ENCODE measurements around the gene KCNJ16. TPM values are rescaled to one million over a fixed set of nuclear protein-coding genes. Genes with fewer than 3 reads are reported as not detected.

Gene KCNJ16
- total and polyA plus RNA-seq, 3 experiments from 2014 or later: not detected

DNA sequence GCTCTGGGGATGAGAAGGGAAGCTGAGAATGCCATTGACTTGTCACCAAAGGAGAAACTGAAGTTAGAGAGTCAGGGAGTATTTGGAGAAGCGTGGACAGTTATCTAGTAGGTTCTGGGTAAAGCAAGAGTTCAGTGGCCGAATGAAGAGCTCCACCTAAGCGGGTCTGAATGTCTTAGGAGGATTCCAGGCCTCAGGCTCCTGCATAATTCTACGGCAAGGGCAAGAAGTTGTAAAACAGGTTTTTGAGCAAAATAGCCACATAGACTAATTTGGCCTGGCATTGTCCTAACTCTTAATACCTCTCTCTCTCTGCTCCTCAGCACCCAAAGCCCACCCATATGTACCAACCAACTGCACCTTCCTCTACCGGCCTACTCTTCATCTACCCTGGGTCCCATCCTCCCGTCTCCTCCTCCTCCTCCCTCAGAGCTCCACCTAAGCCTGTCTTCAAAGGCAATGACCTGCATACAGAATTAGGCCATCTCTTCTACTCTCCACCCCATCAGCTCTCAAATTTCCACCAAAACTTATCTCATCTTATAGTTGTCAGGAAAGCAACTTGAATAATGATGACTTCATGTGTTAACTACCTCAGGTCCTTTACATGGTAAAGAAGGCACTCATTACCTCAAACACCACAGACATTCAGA is 52.3 kb downstream of the KCNJ16 start:
- Mint-ChIP-seq H3K4me3 (no peak overlapping the region), H3K4me1 (no peaks in the 10 kb centered on the region), H3K27ac (no peak overlapping the region), H3K9me3 (peaks cover 0 to 2% (median 0%) of the 10 kb centered on the region in 5 donors), H3K27me3 (peaks cover 2 to 5% of the 10 kb centered on the region in 2 donors), H3K36me3 (no peaks in the 10 kb centered on the region)
- DNase-seq: no peak
- POLR2A ChIA-PET: no interaction called here
- Histone ChIP-seq H3K9me3 (ENCODE audit: low read length) (no peaks in the 10 kb centered on the region), H3K4me1 (ENCODE audit: insufficient read depth, low read length) (no peaks in the 10 kb centered on the region), H3K36me3 (ENCODE audit: insufficient read depth, low read length) (no peaks in the 10 kb centered on the region), H3K27me3 (ENCODE audit: insufficient read depth, low read length, poor library complexity, severe bottlenecking) (no peaks in the 10 kb centered on the region), H3K4me3 (ENCODE audit: low read length) (no peak overlapping the region), H3K27ac (ENCODE audit: low read depth, low read length) (no peak overlapping the region)
- CTCF ChIA-PET: no interaction called here

DNA sequence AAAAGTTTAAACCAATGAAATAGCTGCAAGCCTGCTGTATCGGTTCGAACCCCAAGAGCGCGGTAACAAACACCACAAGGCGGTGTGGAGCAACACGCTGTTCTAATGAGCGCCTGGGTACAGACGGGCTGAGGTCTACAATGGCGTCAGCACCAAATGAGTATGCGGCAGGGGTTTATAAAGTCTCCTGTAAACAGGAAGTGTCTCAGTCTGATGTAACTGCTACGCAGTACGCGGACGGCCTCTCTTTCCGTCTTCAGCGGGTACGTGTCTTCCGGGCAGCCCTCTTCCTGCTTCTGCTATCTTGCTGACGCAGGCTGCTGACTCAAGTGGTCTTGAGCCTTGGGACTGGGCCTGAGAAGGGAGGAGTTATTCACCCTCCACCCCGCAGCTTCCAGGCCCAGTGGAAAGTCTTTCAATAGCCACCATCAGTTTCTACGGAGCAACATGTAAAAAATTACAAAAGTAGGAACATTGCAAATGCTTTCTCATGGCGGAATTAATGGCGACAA is 53.8 kb downstream of the KCNJ16 start:
- DNase-seq: no peak
- no peaks in the 10 kb centered on the region for H3K4me1 ChIP-seq (ENCODE audit: insufficient read depth, low read length)
- ChIA-PET CTCF (no interaction called here), POLR2A (no interaction called here)
- no peaks in the 10 kb centered on the region for H3K27me3 ChIP-seq (ENCODE audit: insufficient read depth, low read length, poor library complexity, severe bottlenecking)
- no peaks in the 10 kb centered on the region for H3K36me3 ChIP-seq (ENCODE audit: insufficient read depth, low read length)
- Mint-ChIP-seq H3K4me3 (no peak overlapping the region), H3K9me3 (peaks cover 0 to 2% (median 0%) of the 10 kb centered on the region in 5 donors), H3K27me3 (peaks cover 0 to 3% of the 10 kb centered on the region in 2 donors), H3K4me1 (no peaks in the 10 kb centered on the region), H3K27ac (no peak overlapping the region), H3K36me3 (no peaks in the 10 kb centered on the region)
- H3K27ac ChIP-seq (ENCODE audit: low read depth, low read length): no peak overlapping the region
- no peaks in the 10 kb centered on the region for H3K9me3 ChIP-seq (ENCODE audit: low read length)
- H3K4me3 ChIP-seq (ENCODE audit: low read length): no peak overlapping the region

GRCh38 chr17:70130289-70130688 is 55.3 kb downstream of the KCNJ16 start:
- Mint-ChIP-seq H3K4me1 (no peaks in the 10 kb centered on the region), H3K36me3 (no peaks in the 10 kb centered on the region), H3K9me3 (peaks cover 0 to 2% (median 0%) of the 10 kb centered on the region in 5 donors), H3K27ac (no peak overlapping the region), H3K27me3 (peaks cover 0 to 3% of the 10 kb centered on the region in 2 donors), H3K4me3 (no peak overlapping the region)
- ChIA-PET CTCF (interaction anchor here (0.9 kb wide), 1 partner anchor 9 kb away, joined by 3 read pairs; no protein-coding TSS in a partner anchor), POLR2A (no interaction called here)
- H3K4me1 ChIP-seq (ENCODE audit: insufficient read depth, low read length): no peaks in the 10 kb centered on the region
- DNase-seq: no peak
- no peaks in the 10 kb centered on the region for H3K27me3 ChIP-seq (ENCODE audit: insufficient read depth, low read length, poor library complexity, severe bottlenecking)
- no peak overlapping the region for H3K4me3 ChIP-seq (ENCODE audit: low read length)
- H3K9me3 ChIP-seq (ENCODE audit: low read length): no peaks in the 10 kb centered on the region
- H3K27ac ChIP-seq (ENCODE audit: low read depth, low read length): no peak overlapping the region
- no peaks in the 10 kb centered on the region for H3K36me3 ChIP-seq (ENCODE audit: insufficient read depth, low read length)

GRCh38 chr17:70132505-70132904 is 57.5 kb downstream of the KCNJ16 start:
- H3K4me3 ChIP-seq (ENCODE audit: low read length): no peak overlapping the region
- POLR2A ChIA-PET: no interaction called here
- no peaks in the 10 kb centered on the region for H3K9me3 Mint-ChIP-seq
- H3K4me1 ChIP-seq (ENCODE audit: insufficient read depth, low read length): no peaks in the 10 kb centered on the region
- H3K4me1 Mint-ChIP-seq: peaks cover 6 to 9% (median 6%) of the 10 kb centered on the region in 3 donors
- CTCF ChIA-PET: no interaction called here
- no peaks in the 10 kb centered on the region for H3K36me3 Mint-ChIP-seq
- no peak overlapping the region for H3K27ac ChIP-seq (ENCODE audit: low read depth, low read length)
- peaks cover 0 to 3% of the 10 kb centered on the region in 2 donors for H3K27me3 Mint-ChIP-seq
- H3K27me3 ChIP-seq (ENCODE audit: insufficient read depth, low read length, poor library complexity, severe bottlenecking): no peaks in the 10 kb centered on the region
- no peaks in the 10 kb centered on the region for H3K9me3 ChIP-seq (ENCODE audit: low read length)
- no peak overlapping the region for H3K4me3 Mint-ChIP-seq
- no peak for DNase-seq
- H3K36me3 ChIP-seq (ENCODE audit: insufficient read depth, low read length): no peaks in the 10 kb centered on the region
- H3K27ac Mint-ChIP-seq: no peak overlapping the region

- CTCF ChIA-PET: no interaction called here
- no peak overlapping the region for H3K27ac ChIP-seq (ENCODE audit: low read depth, low read length)
- H3K4me3 ChIP-seq (ENCODE audit: low read length): no peak overlapping the region
- no peaks in the 10 kb centered on the region for H3K9me3 Mint-ChIP-seq
- H3K4me3 Mint-ChIP-seq: no peak overlapping the region
- H3K36me3 ChIP-seq (ENCODE audit: insufficient read depth, low read length): no peaks in the 10 kb centered on the region
- H3K4me1 Mint-ChIP-seq: peaks cover 6 to 18% (median 16%) of the 10 kb centered on the region in 3 donors
- H3K9me3 ChIP-seq (ENCODE audit: low read length): no peaks in the 10 kb centered on the region
- POLR2A ChIA-PET: no interaction called here
- H3K27me3 ChIP-seq (ENCODE audit: insufficient read depth, low read length, poor library complexity, severe bottlenecking): no peaks in the 10 kb centered on the region
- H3K27me3 Mint-ChIP-seq: peaks cover 0 to 3% of the 10 kb centered on the region in 2 donors
- H3K36me3 Mint-ChIP-seq: no peaks in the 10 kb centered on the region
- H3K4me1 ChIP-seq (ENCODE audit: insufficient read depth, low read length): no peaks in the 10 kb centered on the region
- no peak for DNase-seq
- no peak overlapping the region for H3K27ac Mint-ChIP-seq
Measured at GRCh38 chr17:70134042-70134441, 59.0 kb downstream of the KCNJ16 start.

DNA sequence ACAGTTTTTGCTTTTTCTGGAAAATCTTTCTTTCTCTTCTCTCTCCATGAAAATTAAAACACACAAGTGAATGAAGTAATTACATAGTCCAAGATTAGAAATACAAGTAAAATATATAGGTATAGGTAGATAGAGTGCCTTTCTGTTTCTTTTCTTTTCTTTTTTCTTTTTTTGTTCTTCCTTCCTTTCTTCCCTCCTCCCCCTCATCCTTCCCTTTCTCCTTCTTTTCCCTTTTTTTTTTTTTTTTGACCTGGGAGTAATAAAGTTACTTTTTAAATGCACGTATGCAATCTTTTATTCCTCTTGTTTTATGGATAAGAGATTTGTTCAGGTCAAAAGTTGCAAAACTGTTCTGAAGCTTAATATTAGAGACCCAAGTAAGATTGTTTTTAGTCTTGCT is 59.8 kb downstream of the KCNJ16 start:
- no peak for DNase-seq
- H3K27me3 Mint-ChIP-seq: peaks cover 0 to 3% of the 10 kb centered on the region in 2 donors
- ChIA-PET POLR2A (no interaction called here), CTCF (no interaction called here)
- H3K27me3 ChIP-seq (ENCODE audit: insufficient read depth, low read length, poor library complexity, severe bottlenecking): no peaks in the 10 kb centered on the region
- no peaks in the 10 kb centered on the region for H3K9me3 ChIP-seq (ENCODE audit: low read length)
- H3K36me3 Mint-ChIP-seq: no peaks in the 10 kb centered on the region
- H3K27ac ChIP-seq (ENCODE audit: low read depth, low read length): no peak overlapping the region
- H3K9me3 Mint-ChIP-seq: no peaks in the 10 kb centered on the region
- H3K4me1 ChIP-seq (ENCODE audit: insufficient read depth, low read length): no peaks in the 10 kb centered on the region
- no peak overlapping the region for H3K27ac Mint-ChIP-seq
- peaks cover 6 to 18% (median 16%) of the 10 kb centered on the region in 3 donors for H3K4me1 Mint-ChIP-seq
- H3K36me3 ChIP-seq (ENCODE audit: insufficient read depth, low read length): no peaks in the 10 kb centered on the region
- H3K4me3 Mint-ChIP-seq: no peak overlapping the region
- H3K4me3 ChIP-seq (ENCODE audit: low read length): no peak overlapping the region

- no peaks in the 10 kb centered on the region for H3K36me3 Mint-ChIP-seq
- H3K27me3 Mint-ChIP-seq: peaks cover 0 to 3% of the 10 kb centered on the region in 2 donors
- ChIA-PET CTCF (no interaction called here), POLR2A (no interaction called here)
- H3K27me3 ChIP-seq (ENCODE audit: insufficient read depth, low read length, poor library complexity, severe bottlenecking): no peaks in the 10 kb centered on the region
- no peaks in the 10 kb centered on the region for H3K9me3 ChIP-seq (ENCODE audit: low read length)
- no peak overlapping the region for H3K4me3 ChIP-seq (ENCODE audit: low read length)
- H3K27ac Mint-ChIP-seq: no peak overlapping the region
- H3K9me3 Mint-ChIP-seq: no peaks in the 10 kb centered on the region
- H3K36me3 ChIP-seq (ENCODE audit: insufficient read depth, low read length): no peaks in the 10 kb centered on the region
- H3K4me1 Mint-ChIP-seq: peaks cover 6 to 18% (median 16%) of the 10 kb centered on the region in 3 donors
- DNase-seq: no peak
- H3K27ac ChIP-seq (ENCODE audit: low read depth, low read length): no peak overlapping the region
- H3K4me1 ChIP-seq (ENCODE audit: insufficient read depth, low read length): no peaks in the 10 kb centered on the region
- peak overlapping the region in 1 of 7 donors; percentile 8 for H3K4me3 Mint-ChIP-seq
Measured at GRCh38 chr17:70136131-70136530, 61.1 kb downstream of the KCNJ16 start.

DNA sequence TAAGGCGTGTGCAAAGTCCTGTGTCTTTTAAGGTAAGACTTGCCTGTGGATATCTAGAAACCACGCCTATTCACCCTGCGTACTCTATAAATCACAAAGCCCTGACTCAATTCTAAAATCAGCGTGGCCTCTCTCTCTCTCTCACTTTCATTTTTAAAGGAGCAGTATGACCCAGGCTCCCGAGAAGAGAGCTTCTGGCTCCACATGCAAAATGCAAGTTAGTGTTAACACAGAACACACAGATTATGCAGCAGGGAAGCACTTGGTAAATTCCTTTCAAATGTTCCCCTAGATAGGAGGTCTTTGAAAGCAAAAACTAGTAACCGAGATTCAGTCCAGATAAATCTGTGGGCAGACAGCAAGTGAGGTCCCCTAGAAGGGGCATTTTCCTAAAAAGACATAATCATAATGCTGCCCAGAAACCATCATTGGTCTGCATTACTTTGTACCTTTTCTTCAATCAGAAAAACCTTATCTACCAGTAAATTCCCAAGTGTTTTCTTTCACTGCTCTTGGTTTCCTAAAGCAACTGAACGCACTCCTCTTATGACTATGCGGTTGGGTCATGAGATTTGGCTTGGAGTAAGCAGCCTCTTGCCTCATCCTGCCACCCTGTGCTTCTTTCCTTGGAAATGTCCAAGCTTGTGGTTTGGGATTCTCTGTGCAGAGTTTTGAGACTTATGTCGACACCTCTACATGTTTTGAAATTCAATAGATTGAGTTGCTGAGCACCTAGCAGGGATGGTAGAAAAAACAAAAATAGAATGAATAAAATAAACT is 62.6 kb downstream of the KCNJ16 start:
- POLR2A ChIA-PET: no interaction called here
- no peaks in the 10 kb centered on the region for H3K27me3 ChIP-seq (ENCODE audit: insufficient read depth, low read length, poor library complexity, severe bottlenecking)
- Mint-ChIP-seq H3K36me3 (no peaks in the 10 kb centered on the region), H3K4me3 (peak overlapping the region; percentile 43 to 86 (median 79)), H3K27ac (peak overlapping the region in 3 of 8 donors; percentile 30 to 76 (median 74)), H3K27me3 (no peaks in the 10 kb centered on the region), H3K4me1 (peaks cover 6 to 18% (median 16%) of the 10 kb centered on the region in 3 donors), H3K9me3 (no peaks in the 10 kb centered on the region)
- H3K4me3 ChIP-seq (ENCODE audit: low read length): no peak overlapping the region
- H3K9me3 ChIP-seq (ENCODE audit: low read length): no peaks in the 10 kb centered on the region
- CTCF ChIA-PET: no interaction called here
- no peak for DNase-seq
- H3K4me1 ChIP-seq (ENCODE audit: insufficient read depth, low read length): no peaks in the 10 kb centered on the region
- H3K36me3 ChIP-seq (ENCODE audit: insufficient read depth, low read length): no peaks in the 10 kb centered on the region
- no peak overlapping the region for H3K27ac ChIP-seq (ENCODE audit: low read depth, low read length)

All from CD8-positive, alpha-beta memory T cell (primary cell).